NCI-H2107 (cell line): ENCODE results near the gene FREM2.

Experiments used
- DNase-seq: peaks from one replicate; lab custom pipeline; 2025; lab: John Stamatoyannopoulos, UW

FREM2 gene

GRCh38 chr13:38687246-38688229, 661 bp downstream of the FREM2 start:
- no peak for DNase-seq

GRCh38 chr13:38688674-38689073, 1.8 kb downstream of the FREM2 start:
- DNase-seq, result no peak

- no peak for DNase-seq
Measured at GRCh38 chr13:38690231-38690630, 3.4 kb downstream of the FREM2 start.

GRCh38 chr13:38693168-38693567, 6.3 kb downstream of the FREM2 start:
- no peak for DNase-seq

- no peak for DNase-seq
Measured at GRCh38 chr13:38693641-38694040, 6.8 kb downstream of the FREM2 start.

- DNase-seq, result no peak
Measured at GRCh38 chr13:38697197-38697596, 10.3 kb downstream of the FREM2 start.

GRCh38 chr13:38697628-38698333, 10.9 kb downstream of the FREM2 start:
- DNase-seq, result no peak

- DNase-seq, result no peak
Measured at GRCh38 chr13:38700051-38700450, 13.2 kb downstream of the FREM2 start.

- no peak for DNase-seq
Measured at GRCh38 chr13:38702669-38703068, 15.8 kb downstream of the FREM2 start.

- DNase-seq, result no peak
Measured at GRCh38 chr13:38703255-38703654, 16.4 kb downstream of the FREM2 start.

- DNase-seq, result no peak
Measured at GRCh38 chr13:38705365-38705764, 18.5 kb downstream of the FREM2 start.

- no peak for DNase-seq
Measured at GRCh38 chr13:38707460-38707859, 20.6 kb downstream of the FREM2 start.

GRCh38 chr13:38713046-38713445, 26.2 kb downstream of the FREM2 start:
- DNase-seq, result no peak

GRCh38 chr13:38718374-38718773, 31.5 kb downstream of the FREM2 start:
- no peak for DNase-seq

- DNase-seq, result no peak
Measured at GRCh38 chr13:38730332-38730731, 43.5 kb downstream of the FREM2 start.

- DNase-seq, result no peak
Measured at GRCh38 chr13:38733146-38733545, 46.3 kb downstream of the FREM2 start.

- DNase-seq, result no peak
Measured at GRCh38 chr13:38735665-38736440, 49.0 kb downstream of the FREM2 start.

GRCh38 chr13:38743466-38743865, 56.6 kb downstream of the FREM2 start:
- DNase-seq, result no peak

- DNase-seq, result no peak
Measured at GRCh38 chr13:38752686-38753085, 65.8 kb downstream of the FREM2 start.

- DNase-seq, result no peak
Measured at GRCh38 chr13:38753878-38754277, 67.0 kb downstream of the FREM2 start.

GRCh38 chr13:38755793-38756192, 68.9 kb downstream of the FREM2 start:
- DNase-seq, result no peak

GRCh38 chr13:38758277-38758676, 71.4 kb downstream of the FREM2 start:
- DNase-seq, result no peak
